NB4 (cell line): ENCODE data around the gene PDE11A.

Experiments
- MYC ChIP-seq: IDR thresholded peaks from 2 replicates; pipeline ENCODE4 v1.6.1; 2011; ENCODE audit warnings: low read depth, low read length
- POLR2A ChIP-seq: IDR thresholded peaks from 2 replicates; pipeline ENCODE4 v1.6.1; 2011; ENCODE audit warnings: mild to moderate bottlenecking; ENCODE audit not compliant: insufficient read length; ENCODE audit errors: extremely low read depth
- TF ChIP-seq, protein P1 (sequence below): IDR thresholded peaks from one replicate; pipeline ENCODE4 v1.5.1; 2012; ENCODE audit warnings: low read depth, low read length
- TF ChIP-seq, protein P2 (sequence below): IDR thresholded peaks from 2 replicates; pipeline ENCODE4 v1.6.1; 2011; ENCODE audit warnings: low read depth, low read length

DNA sequence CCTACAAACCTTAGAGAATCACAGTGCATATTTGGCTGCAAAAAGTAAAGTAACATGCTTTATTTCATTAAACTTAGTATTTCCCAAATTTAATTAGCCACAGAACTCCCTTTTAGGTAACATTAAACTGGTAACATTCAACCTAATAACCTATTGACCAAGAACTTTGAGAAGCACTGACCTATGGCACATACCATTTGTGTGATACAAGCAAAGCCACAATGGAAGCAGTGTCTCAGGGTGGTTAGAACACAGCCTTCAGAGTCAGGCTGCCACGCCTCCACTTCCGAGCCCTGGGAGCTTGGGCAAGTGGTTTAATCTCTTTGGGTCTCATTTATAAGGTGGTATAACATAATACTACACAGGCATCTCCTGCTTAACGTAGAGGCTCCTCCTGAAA lies 301.4 kb downstream of the PDE11A start:
- TF ChIP-seq POLR2A (no peak), MYC (no peak)
- TF ChIP-seq, protein P1, sequence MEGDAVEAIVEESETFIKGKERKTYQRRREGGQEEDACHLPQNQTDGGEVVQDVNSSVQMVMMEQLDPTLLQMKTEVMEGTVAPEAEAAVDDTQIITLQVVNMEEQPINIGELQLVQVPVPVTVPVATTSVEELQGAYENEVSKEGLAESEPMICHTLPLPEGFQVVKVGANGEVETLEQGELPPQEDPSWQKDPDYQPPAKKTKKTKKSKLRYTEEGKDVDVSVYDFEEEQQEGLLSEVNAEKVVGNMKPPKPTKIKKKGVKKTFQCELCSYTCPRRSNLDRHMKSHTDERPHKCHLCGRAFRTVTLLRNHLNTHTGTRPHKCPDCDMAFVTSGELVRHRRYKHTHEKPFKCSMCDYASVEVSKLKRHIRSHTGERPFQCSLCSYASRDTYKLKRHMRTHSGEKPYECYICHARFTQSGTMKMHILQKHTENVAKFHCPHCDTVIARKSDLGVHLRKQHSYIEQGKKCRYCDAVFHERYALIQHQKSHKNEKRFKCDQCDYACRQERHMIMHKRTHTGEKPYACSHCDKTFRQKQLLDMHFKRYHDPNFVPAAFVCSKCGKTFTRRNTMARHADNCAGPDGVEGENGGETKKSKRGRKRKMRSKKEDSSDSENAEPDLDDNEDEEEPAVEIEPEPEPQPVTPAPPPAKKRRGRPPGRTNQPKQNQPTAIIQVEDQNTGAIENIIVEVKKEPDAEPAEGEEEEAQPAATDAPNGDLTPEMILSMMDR, result no peak
- TF ChIP-seq, protein P2, sequence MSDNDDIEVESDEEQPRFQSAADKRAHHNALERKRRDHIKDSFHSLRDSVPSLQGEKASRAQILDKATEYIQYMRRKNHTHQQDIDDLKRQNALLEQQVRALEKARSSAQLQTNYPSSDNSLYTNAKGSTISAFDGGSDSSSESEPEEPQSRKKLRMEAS, result no peak
